Iris pigment epithelial cell (primary cell): ENCODE data around the gene IL12RB1.
A peak's percentile ranks its signal among the peaks of the same experiment; 100 is the strongest.
"Not testable (repeated sequence)": the region's sequence is repeated elsewhere in the genome, so short reads cannot be mapped to it uniquely, and the experiment has no call there.

ENCODE experiments used
- DNase-seq: peaks from one replicate; pipeline ENCODE4 v3.0.0-alpha.2; 2011; ENCODE audit warnings: low read depth

IL12RB1 gene

DNA sequence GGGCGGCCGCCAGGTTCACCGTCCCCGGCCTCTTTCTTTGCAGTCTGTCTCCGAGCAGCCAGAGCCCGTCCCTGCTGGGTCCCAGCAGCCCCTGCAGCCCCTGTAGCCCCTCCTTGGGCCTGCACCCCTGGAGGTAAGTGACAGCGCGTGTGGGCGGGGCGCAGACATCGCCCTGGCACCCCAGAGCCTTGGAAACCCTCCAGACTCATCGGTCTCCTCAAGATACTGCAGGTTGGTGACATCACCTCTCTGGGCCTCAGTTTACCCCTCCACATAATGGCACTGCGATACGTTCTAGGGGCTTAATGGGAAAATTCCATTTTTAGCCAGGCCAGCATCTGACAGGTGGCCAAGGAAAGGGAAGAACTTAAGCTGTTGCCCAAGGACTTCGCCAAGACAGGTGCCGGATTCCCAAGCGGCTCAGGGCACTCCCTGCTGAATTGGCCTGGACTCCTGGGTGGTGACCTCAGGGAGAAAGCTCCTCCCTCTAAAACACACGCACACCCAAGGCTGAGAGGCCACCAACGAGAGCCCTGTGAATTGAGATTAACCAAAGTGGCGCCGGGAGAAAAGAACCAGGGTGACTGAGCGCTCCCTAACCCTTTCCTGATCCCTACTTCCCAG lies 24.0 kb upstream of the IL12RB1 start:
- DNase-seq = no peak

DNA sequence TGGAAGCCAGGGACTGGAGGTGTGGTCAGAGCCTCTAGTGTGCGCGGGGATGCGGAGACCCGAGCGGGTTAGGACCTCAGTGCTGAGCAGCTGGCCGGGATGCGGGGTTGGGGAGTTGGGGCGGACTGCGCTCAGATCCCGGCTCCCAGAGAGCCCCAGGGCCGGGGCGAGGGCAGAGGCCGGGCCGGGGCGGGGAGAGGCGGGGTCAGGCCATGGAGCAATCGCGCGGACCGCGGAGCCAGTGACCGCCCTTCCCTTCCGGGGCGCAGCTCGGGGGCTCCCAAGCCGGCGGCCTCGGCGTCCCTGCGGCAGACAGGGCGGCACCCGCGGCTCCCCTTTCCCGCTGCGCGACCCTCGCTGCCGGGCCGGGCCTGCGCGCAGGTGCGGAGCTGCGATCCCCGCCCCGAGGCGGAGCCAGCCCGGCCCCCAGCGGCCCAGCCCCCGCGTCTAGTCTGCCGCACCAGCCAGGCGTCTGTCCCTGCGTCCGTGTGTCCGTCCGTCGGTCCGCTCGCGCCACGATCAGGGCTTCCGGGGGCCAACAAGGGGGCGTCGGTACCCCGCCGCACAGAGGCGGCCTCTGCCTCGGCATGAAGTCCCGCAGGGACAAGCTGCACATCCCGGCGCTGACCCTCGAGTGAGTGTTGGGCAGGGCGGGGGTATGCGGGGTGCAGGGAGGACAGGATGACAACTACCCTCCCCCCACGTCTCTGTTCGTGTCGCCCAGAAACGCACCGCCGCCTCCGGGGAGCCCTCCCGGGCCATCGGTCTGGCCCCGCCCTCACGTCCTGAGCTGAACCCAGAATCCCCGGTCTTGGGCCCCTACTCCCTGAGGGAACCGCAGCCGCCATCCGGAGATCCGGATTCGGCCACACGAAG lies 23.2 kb upstream of the IL12RB1 start:
- DNase-seq = peak; percentile 13

GRCh38 chr19:18109341-18109732 lies 22.6 kb upstream of the IL12RB1 start:
- no peak for DNase-seq

- no peak for DNase-seq
Measured at GRCh38 chr19:18108897-18109296, 22.2 kb upstream of the IL12RB1 start.

DNA sequence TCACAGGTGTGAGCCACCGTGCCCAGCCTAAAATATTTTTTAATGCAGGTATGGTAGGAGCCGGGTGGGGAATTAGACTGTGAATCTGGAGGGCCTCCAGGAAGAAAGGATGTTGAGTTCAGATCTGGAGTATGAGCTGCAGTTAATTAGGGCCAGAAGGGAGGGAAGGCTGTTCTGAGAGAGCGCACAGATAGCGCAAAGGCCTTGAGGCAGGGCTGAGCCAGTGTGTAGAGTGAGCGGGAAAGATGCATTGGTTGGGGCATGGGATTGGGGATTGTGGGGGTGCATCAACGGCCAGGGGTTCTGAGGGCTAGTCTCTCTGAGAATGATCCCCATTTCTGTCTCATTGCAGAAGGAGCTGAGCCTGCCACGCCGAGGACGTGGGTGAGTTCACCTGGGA lies 20.5 kb upstream of the IL12RB1 start:
- no peak for DNase-seq

- DNase-seq = not testable (repeated sequence)
Measured at GRCh38 chr19:18105259-18105658, 18.5 kb upstream of the IL12RB1 start.

DNA sequence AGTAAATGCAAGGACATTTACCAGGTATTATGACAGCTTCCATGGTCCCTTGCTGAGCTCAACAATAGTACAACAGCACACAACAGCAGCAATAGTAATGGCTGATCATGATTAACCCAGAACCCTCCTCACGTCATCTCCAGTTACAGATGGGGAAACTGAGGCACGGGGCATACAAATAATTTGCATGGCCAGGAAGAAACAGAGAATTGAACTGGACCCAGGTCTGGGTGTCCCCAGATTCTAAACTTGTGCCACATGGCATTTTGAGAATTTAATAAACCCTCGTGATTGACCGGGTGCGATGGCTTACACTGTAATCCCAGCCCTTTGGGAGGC lies 18.0 kb upstream of the IL12RB1 start:
- no peak for DNase-seq

DNA sequence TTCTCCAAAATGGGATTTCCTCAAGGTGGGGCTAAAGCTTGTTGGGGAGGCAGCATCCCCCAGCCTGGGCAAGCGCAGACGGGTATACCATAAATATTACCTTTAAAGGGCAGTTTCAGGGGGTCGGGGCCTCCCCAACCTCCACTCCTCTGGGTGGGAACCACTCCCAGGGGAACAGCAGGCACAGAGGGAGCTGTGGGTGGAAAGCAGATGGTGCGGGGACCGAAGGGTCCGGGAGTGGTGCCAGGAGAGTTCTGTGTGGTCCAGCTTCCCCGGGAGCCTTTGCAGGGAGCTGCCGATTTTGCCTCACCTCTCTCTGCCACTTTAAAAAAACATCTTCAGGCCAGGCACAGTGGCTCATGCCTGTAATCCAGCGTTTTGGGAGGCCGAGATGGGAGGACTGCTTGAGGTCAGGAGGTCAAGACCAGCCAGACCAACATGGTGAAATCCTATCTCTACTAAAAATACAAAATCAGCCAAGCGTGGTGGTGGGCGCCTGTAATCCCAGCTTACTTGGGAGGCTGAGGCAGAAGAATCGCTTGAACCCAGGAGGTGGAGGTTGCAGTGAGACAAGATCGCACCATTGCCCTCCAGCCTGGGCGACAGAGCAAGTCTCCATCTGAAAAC lies 16.3 kb upstream of the IL12RB1 start:
- no peak for DNase-seq

DNA sequence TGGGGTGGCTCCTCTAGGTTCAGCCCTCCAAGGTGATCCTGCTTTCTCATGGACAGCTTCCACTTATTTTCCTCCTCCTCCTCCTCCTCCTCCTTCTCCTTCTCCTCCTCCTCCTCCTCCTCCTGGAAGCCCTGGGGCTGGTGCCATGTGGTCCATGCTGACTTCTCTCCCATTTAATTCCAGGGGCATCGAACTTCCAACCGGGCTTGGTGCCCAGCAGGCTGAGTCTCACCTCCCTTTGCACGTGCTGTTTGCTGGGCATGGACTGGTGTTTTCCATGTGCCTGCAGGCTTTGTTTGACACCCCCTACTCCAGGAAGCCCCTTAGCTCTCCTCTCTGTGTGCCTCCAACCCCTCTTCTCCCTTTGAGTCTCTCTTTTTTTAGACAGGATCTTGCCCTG lies 14.5 kb upstream of the IL12RB1 start:
- DNase-seq = no peak

DNA sequence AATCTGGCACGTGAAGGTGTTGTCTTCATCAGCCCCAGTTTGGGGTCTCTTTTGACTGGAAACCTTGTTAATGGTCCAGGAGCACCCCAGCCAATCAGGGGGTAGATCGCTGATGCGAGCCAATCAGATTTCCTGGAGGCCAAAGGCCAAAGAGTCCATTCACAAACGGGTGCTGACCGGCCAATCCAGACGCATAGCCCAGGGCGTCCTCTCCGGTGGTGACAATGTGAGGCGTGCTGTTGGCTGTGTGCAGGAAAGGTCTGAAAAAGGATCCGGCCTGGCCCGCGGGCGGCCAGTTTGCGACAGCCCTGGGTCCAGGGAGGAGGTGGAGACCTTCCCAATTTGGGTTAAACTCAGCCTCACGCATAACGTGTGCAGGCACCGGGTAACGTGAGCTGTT lies 14.0 kb upstream of the IL12RB1 start:
- no peak for DNase-seq

GRCh38 chr19:18099623-18099995 lies 12.9 kb upstream of the IL12RB1 start:
- DNase-seq = no peak

GRCh38 chr19:18098891-18099622 lies 12.3 kb upstream of the IL12RB1 start:
- DNase-seq = no peak

DNA sequence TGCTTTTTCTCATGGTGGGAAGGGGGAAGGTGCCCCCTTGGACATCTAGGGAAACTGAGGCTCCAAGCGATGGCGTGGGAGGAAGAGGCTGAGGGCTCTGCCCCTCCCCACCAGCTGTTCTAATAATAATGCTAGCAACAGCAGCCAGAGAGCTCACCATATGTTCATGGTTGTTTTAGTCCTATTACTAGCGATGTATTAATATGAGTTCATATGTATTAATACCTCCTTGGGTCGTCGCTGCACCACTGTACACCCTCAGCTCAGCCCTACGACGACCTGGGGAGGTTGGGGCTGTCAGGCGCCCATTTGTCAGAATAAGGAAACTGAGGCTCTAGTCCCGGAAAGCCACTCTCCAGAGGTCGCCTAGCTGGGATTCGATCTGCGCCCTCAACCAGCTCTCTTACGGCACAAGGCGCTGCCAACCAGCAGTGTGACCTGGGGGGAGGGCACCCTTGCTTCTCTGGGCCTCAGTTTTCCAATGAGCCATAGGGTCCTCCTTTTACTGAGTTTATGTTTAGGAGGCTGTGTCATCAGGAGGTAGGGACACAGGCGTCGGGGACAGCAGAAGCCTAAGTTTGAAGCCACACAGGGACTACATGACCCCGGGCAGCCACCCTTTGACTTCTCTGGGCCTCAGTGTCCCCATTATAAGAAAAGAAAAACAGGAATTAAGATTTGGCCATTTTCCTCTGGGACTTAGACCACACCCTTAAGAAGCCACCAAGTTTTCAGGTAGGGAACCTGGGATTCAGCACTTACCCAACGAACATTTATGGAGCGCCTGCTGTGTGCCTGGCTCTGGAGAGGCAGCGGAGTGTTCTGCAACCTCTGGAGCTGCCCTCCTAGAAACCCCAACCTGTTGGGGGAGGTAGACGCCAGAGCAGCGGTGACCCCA lies 11.5 kb upstream of the IL12RB1 start:
- DNase-seq = no peak

DNA sequence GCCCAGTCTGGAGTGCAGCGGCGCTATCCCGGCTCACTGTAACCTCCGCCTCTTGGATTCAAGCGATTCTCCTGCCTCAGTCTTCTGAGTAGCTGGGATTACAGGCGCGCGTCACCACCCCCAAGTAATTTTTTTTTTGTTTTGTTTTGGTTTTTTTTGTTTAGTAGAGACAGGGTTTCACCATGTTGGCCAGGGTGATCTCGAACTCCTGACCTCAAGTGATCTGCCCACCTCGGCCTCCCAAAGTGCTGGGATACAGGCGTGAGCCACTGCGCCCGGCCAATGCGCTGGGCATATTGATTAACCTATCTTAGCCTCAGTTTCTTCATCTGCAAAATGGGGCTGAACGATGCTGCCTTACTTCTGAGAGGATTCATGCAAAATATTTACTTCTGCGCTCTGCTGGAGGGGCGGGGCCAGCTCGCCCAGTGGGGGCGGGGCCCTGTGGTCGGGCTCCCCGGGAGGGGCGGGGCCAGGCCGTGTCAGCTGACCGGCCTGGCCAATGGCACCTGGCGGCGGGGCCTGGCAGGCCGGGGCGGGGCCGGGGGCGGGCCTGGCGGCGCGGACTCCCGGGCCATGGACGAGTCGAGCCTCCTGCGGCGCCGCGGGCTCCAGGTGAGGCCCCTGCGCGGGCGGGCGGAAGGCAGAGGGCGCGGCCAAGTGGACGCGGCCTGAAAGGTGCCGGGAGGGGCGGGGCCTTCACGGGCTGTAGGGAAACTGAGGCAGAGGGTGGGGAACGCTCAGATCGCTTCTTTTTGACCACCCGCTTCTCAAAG lies 10.7 kb upstream of the IL12RB1 start, which contains the start of gene MAST3:
Gene MAST3, plus strand, starts transcription at position 562 of the 776 bp plus-strand sequence. Its CDS starts 15 bp downstream, at position 577.
- DNase-seq = peak; percentile 81

GRCh38 chr19:18096258-18096657 lies 9.5 kb upstream of the IL12RB1 start:
- no peak for DNase-seq

DNA sequence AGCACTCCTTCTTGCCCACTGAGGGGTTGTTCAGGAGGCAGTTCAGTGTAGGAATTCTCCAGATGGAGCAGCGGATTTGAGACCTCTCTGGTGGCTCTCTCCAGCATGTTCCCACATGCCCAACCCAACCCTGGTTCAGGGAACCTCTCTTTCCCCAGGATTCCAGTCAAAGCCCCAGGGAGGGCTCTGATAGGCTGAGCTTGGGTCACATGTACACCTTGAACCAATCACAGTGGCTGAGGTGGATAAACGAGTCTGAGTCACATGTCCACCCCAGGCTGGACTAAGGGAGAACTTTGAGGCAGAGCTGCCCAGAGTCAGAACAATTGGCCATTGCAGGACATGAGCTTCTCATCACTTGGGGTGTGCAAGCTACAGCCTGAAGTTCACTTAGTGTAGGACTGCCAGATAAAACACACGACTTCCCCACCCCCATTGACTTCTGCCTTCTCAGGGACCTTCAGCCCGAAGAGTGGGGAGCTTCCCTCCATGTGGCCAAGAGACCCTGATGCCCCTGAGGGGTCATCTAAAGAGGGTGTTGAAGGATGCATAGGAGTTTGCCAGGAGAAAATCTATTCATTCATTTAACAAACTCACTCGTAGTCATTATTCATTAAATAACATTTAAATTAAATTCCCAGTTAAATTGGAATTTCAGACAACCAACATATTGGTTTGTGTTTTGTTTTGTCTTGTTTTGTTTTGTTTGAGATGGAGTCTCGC lies 6.9 kb upstream of the IL12RB1 start:
- DNase-seq = peak; percentile 37

DNA sequence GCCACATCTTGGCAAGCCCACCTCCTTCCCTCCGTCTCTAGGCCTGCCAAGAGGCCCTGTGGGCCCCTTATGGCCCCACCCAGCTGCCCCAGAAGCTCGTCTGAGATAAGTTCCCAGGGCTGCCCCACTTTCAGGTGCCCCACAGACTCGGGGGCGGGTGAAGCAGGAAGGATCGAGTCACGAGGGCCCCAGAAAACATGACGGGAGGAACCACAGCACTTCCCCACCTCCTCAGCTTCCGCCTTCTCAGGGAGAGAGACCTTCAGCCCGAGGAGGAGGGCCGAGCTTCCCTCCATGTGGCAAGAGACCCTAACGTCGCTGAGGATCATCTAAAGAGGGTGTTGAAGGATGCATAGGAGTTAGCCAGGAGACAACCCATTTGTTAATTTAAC lies 4.5 kb upstream of the IL12RB1 start:
- DNase-seq = no peak

DNA sequence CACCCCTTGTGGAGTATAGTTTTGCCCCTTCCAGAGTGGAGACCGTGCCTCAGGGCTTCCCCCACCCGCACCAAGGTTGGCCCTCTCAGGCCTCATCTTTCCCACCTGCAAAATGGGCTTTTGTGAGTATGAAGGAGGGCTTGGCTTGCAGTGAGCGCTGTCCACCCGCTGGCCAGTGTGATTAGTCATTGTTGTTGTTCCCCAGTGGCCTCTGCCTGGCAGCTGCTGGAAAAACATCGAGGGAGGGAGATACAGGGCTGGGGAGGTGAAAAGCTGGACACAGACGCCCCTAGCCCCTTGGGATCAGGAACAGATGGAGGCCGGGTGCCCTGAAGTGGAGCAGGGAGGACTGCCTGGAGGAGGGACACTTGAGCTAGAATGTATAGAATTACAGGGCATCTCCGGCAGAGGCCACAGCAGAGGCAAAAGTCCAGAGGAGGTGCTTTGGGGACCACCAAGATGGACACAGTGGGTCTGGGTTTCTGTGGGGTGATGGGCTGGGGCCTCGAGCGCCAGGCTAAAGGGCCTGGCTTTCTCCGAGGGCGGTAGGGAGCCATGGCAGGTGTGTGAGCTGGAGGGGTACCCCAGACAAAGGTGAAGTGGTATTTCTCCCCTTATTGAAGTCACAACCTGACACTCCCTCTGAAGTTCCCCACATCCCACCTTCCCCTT lies 3.9 kb upstream of the IL12RB1 start:
- DNase-seq = peak; percentile 55

- no peak for DNase-seq
Measured at GRCh38 chr19:18089726-18090125, 3.0 kb upstream of the IL12RB1 start.
